Adrenal gland (tissue), 5 donors: ENCODE results near the gene FILIP1.

Experiments used
- CTCF ChIP-seq, 6 experiments: fragments of 450-650 bp in 4 of 6; fragments of 200-600 bp in 2 of 6; sonication (generic) in 1 of 6; IDR thresholded peaks; 1 replicate in 5 of 6; 2 replicates in 1 of 6; pipeline versions ENCODE4 v1.5.1 to v1.8.0; 2016 to 2021; ENCODE audit warnings: antibody characterized with exemption in 6 of 6, mild to moderate bottlenecking in 2 of 6, moderate library complexity in 1 of 6
- POLR2A ChIP-seq, 2 donors: fragments of 450-650 bp; IDR thresholded peaks; one replicate each; pipeline ENCODE4 v1.6.1; 2017; ENCODE audit warnings: antibody characterized with exemption in 2 of 2, mild to moderate bottlenecking in 2 of 2, moderate library complexity in 1 of 2
- donor health status: DM: no; HTN: no; CAD: no.

- TF ChIP-seq CTCF (IDR thresholded peaks at IDR 0.05) (no peak), POLR2A (IDR thresholded peaks at IDR 0.05) (no peak)
These were observed 185.2 kb downstream of the FILIP1 start for GRCh38 chr6:75308250-75308988.
